SK-N-MC (cell line): ENCODE data around the gene SHOC2.

Experiments used
- DNase-seq: peaks from one replicate; pipeline ENCODE4 v3.0.0-alpha.2; 2011; ENCODE audit warnings: low read depth, low spot score
- H3K27ac ChIP-seq: fragments of 200-600 bp; sonication (generic); 2 replicates; pipeline ENCODE4 v1.5.1; 2016; ENCODE audit warnings: mixed run types
- H3K36me3 ChIP-seq: fragments of 200-600 bp; sonication (generic); 2 replicates; pipeline ENCODE4 v1.6.1; 2017; ENCODE audit warnings: antibody characterized with exemption, low read length, mixed read lengths; ENCODE audit not compliant: insufficient read depth
- H3K4me3 ChIP-seq: fragments of 200-600 bp; sonication (generic); 2 replicates; pipeline ENCODE4 v1.5.1; 2016
- H3K9ac ChIP-seq: fragments of 200-600 bp; sonication (generic); 2 replicates; pipeline ENCODE4 v1.8.0; 2017; ENCODE audit warnings: mixed run types, mixed read lengths; ENCODE audit not compliant: insufficient read length
- H3K9me3 ChIP-seq: fragments of 200-600 bp; sonication (generic); 2 replicates; pipeline ENCODE4 v1.6.1; 2017; ENCODE audit warnings: low read depth, mild to moderate bottlenecking, antibody characterized with exemption, low read length, moderate library complexity, mixed read lengths
- EZH2 ChIP-seq: fragments of 200-600 bp; sonication (generic); IDR thresholded peaks from one replicate; pipeline ENCODE4 v1.6.1; 2017; ENCODE audit warnings: antibody characterized with exemption
- FOXP2 ChIP-seq: optimal IDR thresholded peaks from 2 replicates; pipeline ENCODE3; 2011; ENCODE audit warnings: mild to moderate bottlenecking, moderate library complexity; ENCODE audit not compliant: insufficient read depth; ENCODE audit errors: extremely low read length, control extremely low read depth
- POLR2AphosphoS5 ChIP-seq: IDR thresholded peaks from 2 replicates; pipeline ENCODE4 v1.6.1; 2012; ENCODE audit warnings: mild to moderate bottlenecking, low read depth, low read length, borderline replicate concordance

Gene SHOC2

GRCh38 chr10:110876788-110877187, 42.6 kb upstream of the SHOC2 start:
- H3K36me3 ChIP-seq = no peaks in the 10 kb centered on the region
- no peak for DNase-seq
- H3K4me3 ChIP-seq = no peak overlapping the region
- no peak overlapping the region for H3K9ac ChIP-seq
- H3K9me3 ChIP-seq = no peaks in the 10 kb centered on the region
- TF ChIP-seq FOXP2 = no peak
- TF ChIP-seq POLR2AphosphoS5 = no peak
- TF ChIP-seq EZH2 = no peak
- no peak overlapping the region for H3K27ac ChIP-seq

- no peak for DNase-seq
- no peak overlapping the region for H3K9ac ChIP-seq
- H3K27ac ChIP-seq = no peak overlapping the region
- H3K9me3 ChIP-seq = no peaks in the 10 kb centered on the region
- no peak overlapping the region for H3K4me3 ChIP-seq
- TF ChIP-seq EZH2 = no peak
- TF ChIP-seq FOXP2 = no peak
- TF ChIP-seq POLR2AphosphoS5 = no peak
- H3K36me3 ChIP-seq = no peaks in the 10 kb centered on the region
Measured at GRCh38 chr10:110880012-110880411, 39.4 kb upstream of the SHOC2 start.

GRCh38 chr10:110881247-110881646, 38.2 kb upstream of the SHOC2 start:
- Histone ChIP-seq H3K9ac (no peak overlapping the region), H3K27ac (no peak overlapping the region), H3K36me3 (no peaks in the 10 kb centered on the region), H3K4me3 (no peak overlapping the region), H3K9me3 (no peaks in the 10 kb centered on the region)
- TF ChIP-seq FOXP2 = no peak
- TF ChIP-seq POLR2AphosphoS5 = no peak
- TF ChIP-seq EZH2 = no peak
- no peak for DNase-seq

GRCh38 chr10:110881905-110882304, 37.5 kb upstream of the SHOC2 start:
- Histone ChIP-seq H3K4me3 (no peak overlapping the region), H3K9me3 (no peaks in the 10 kb centered on the region), H3K27ac (no peak overlapping the region), H3K9ac (no peak overlapping the region), H3K36me3 (no peaks in the 10 kb centered on the region)
- no peak for DNase-seq
- no peak for TF ChIP-seq FOXP2
- TF ChIP-seq POLR2AphosphoS5 = no peak
- no peak for TF ChIP-seq EZH2

- H3K4me3 ChIP-seq = no peak overlapping the region
- DNase-seq = no peak
- TF ChIP-seq POLR2AphosphoS5 (no peak), EZH2 (no peak), FOXP2 (no peak)
- no peaks in the 10 kb centered on the region for H3K36me3 ChIP-seq
- H3K9ac ChIP-seq = no peak overlapping the region
- no peaks in the 10 kb centered on the region for H3K9me3 ChIP-seq
- no peak overlapping the region for H3K27ac ChIP-seq
Measured at GRCh38 chr10:110883924-110884323, 35.5 kb upstream of the SHOC2 start.

GRCh38 chr10:110885932-110886674, 33.3 kb upstream of the SHOC2 start:
- H3K9ac ChIP-seq = no peak overlapping the region
- no peak for TF ChIP-seq POLR2AphosphoS5
- TF ChIP-seq EZH2 = no peak
- TF ChIP-seq FOXP2 = no peak
- H3K4me3 ChIP-seq = no peak overlapping the region
- no peak overlapping the region for H3K27ac ChIP-seq
- DNase-seq = no peak
- no peaks in the 10 kb centered on the region for H3K36me3 ChIP-seq
- H3K9me3 ChIP-seq = no peaks in the 10 kb centered on the region

- H3K27ac ChIP-seq = no peak overlapping the region
- H3K9me3 ChIP-seq = no peaks in the 10 kb centered on the region
- H3K4me3 ChIP-seq = no peak overlapping the region
- H3K36me3 ChIP-seq = no peaks in the 10 kb centered on the region
- no peak for TF ChIP-seq POLR2AphosphoS5
- TF ChIP-seq FOXP2 = no peak
- TF ChIP-seq EZH2 = no peak
- no peak overlapping the region for H3K9ac ChIP-seq
- no peak for DNase-seq
Measured at GRCh38 chr10:110887560-110887959, 31.8 kb upstream of the SHOC2 start.

- TF ChIP-seq POLR2AphosphoS5 (no peak), EZH2 (no peak), FOXP2 (no peak)
- Histone ChIP-seq H3K27ac (no peak overlapping the region), H3K9me3 (no peaks in the 10 kb centered on the region), H3K4me3 (no peak overlapping the region), H3K9ac (no peak overlapping the region), H3K36me3 (no peaks in the 10 kb centered on the region)
- no peak for DNase-seq
Measured at GRCh38 chr10:110892602-110893288, 26.7 kb upstream of the SHOC2 start.

GRCh38 chr10:110893559-110894179, 25.7 kb upstream of the SHOC2 start:
- DNase-seq = no peak
- Histone ChIP-seq H3K27ac (no peak overlapping the region), H3K9ac (no peak overlapping the region), H3K36me3 (no peaks in the 10 kb centered on the region), H3K4me3 (no peak overlapping the region), H3K9me3 (no peaks in the 10 kb centered on the region)
- TF ChIP-seq FOXP2 (no peak), POLR2AphosphoS5 (no peak), EZH2 (no peak)
